ENCODE data around the gene VEGFB. TPM values are rescaled to one million over a fixed set of nuclear protein-coding genes. Genes with fewer than 3 reads are reported as not detected.

VEGFB gene
- total and polyA plus RNA-seq, 2 donors (not counting 1 experiment from before 2014, with no cell fraction given): 25.3 to 27.9 TPM

GRCh38 chr11:64208086-64208795 is 26.1 kb upstream of the VEGFB start:
- no peaks in the 10 kb centered on the region for H4K20me1 ChIP-seq (ENCODE audit: control insufficient read depth, extremely low read depth, insufficient read depth, low read length)
- H3K27ac ChIP-seq (ENCODE audit: insufficient read depth, low read length): peak overlapping the region; percentile 89
- peak overlapping the region in 1 of 4 experiments; percentile 16 for H3K4me3 ChIP-seq (replicated peaks in 1 of 4; ENCODE audit: control extremely low read depth in 1 of 4, insufficient read depth in 1 of 4, low read depth in 3 of 4, low read length in 4 of 4)
- no peak for TF ChIP-seq CTCF (conservative IDR thresholded peaks at IDR 0.05 in 1 of 2, IDR thresholded peaks at IDR 0.05 in 1 of 2; ENCODE audit: low read depth in 1 of 2, low read length in 2 of 2)
- TF ChIP-seq EZH2 (IDR thresholded peaks at IDR 0.05; ENCODE audit: low read length, missing control alignments): no peak
- no peaks in the 10 kb centered on the region for H3K79me2 ChIP-seq (ENCODE audit: control insufficient read depth, insufficient read depth, low read length)
- peaks cover 18% of the 10 kb centered on the region for H3K4me1 ChIP-seq (ENCODE audit: control insufficient read depth, extremely low read depth, insufficient read depth, low read length)
- H3K27me3 ChIP-seq (ENCODE audit: control insufficient read depth, insufficient read depth, low read length): no peaks in the 10 kb centered on the region
- DNase-seq (ENCODE audit: low read depth in 2 of 2): no peak
- H3K36me3 ChIP-seq (ENCODE audit: control insufficient read depth, insufficient read depth, low read length): peaks cover 22% of the 10 kb centered on the region
- no peak overlapping the region for H2AFZ ChIP-seq (ENCODE audit: low read length)
- no peaks in the 10 kb centered on the region for H3K9me3 ChIP-seq (ENCODE audit: control insufficient read depth, insufficient read depth, low read depth, low read length)
- H3K9ac ChIP-seq (ENCODE audit: insufficient read depth, low read length): peak overlapping the region; percentile 63
- H3K4me2 ChIP-seq (ENCODE audit: extremely low read depth, insufficient read depth, low read length): no peak overlapping the region

GRCh38 chr11:64208796-64209562 is 25.4 kb upstream of the VEGFB start:
- no peak overlapping the region for H3K4me2 ChIP-seq (ENCODE audit: extremely low read depth, insufficient read depth, low read length)
- no peaks in the 10 kb centered on the region for H3K27me3 ChIP-seq (ENCODE audit: control insufficient read depth, insufficient read depth, low read length)

More at GRCh38 chr11:64208796-64209562, 25.4 kb upstream of the VEGFB start:
- no peak for DNase-seq (ENCODE audit: low read depth in 2 of 2)
- no peak overlapping the region for H3K4me3 ChIP-seq (replicated peaks in 1 of 4; ENCODE audit: control extremely low read depth in 1 of 4, insufficient read depth in 1 of 4, low read depth in 3 of 4, low read length in 4 of 4)
- H3K9me3 ChIP-seq (ENCODE audit: control insufficient read depth, insufficient read depth, low read depth, low read length): no peaks in the 10 kb centered on the region
- no peak overlapping the region for H3K27ac ChIP-seq (ENCODE audit: insufficient read depth, low read length)
- no peaks in the 10 kb centered on the region for H3K79me2 ChIP-seq (ENCODE audit: control insufficient read depth, insufficient read depth, low read length)
- TF ChIP-seq CTCF (conservative IDR thresholded peaks at IDR 0.05 in 1 of 2, IDR thresholded peaks at IDR 0.05 in 1 of 2; ENCODE audit: low read depth in 1 of 2, low read length in 2 of 2) (no peak), EZH2 (IDR thresholded peaks at IDR 0.05; ENCODE audit: low read length, missing control alignments) (no peak)
- H3K4me1 ChIP-seq (ENCODE audit: control insufficient read depth, extremely low read depth, insufficient read depth, low read length): peaks cover 18% of the 10 kb centered on the region
- H3K9ac ChIP-seq (ENCODE audit: insufficient read depth, low read length): no peak overlapping the region
- peaks cover 15% of the 10 kb centered on the region for H3K36me3 ChIP-seq (ENCODE audit: control insufficient read depth, insufficient read depth, low read length)
- H4K20me1 ChIP-seq (ENCODE audit: control insufficient read depth, extremely low read depth, insufficient read depth, low read length): no peaks in the 10 kb centered on the region
- no peak overlapping the region for H2AFZ ChIP-seq (ENCODE audit: low read length)

All from fibroblast of lung (primary cell).